Panc1 (cell line): ENCODE measurements around the gene ACSS3. TPM values are rescaled to one million over a fixed set of nuclear protein-coding genes. Genes with fewer than 3 reads are reported as not detected.
"Not testable (repeated sequence)": the region's sequence is repeated elsewhere in the genome, so short reads cannot be mapped to it uniquely, and the experiment has no call there.

Experiments used
- ATAC-seq: fragments of 200-7000 bp; cut with Tn5 transposase; 2 replicates; pipeline ENCODE4 v1.9.1; 2020; ENCODE audit warnings: mild to moderate bottlenecking, moderate library complexity
- BruUV-seq: library from RNA; stranded (reverse); fragments of 400-500 nt; replicated peaks from 2 replicates; lab custom pipeline; 2021; lab: Mats Ljungman, UMichigan
- CTCF ChIA-PET: fragments of 300-600 bp; sonication (Branson Sonifier 250); formaldehyde crosslinking; loops from one replicate; lab custom pipeline; 2022; ENCODE audit warnings: antibody characterized with exemption; lab: Charles Lee
- POLR2A ChIA-PET: fragments of 300-600 bp; sonication (Branson Sonifier 250); formaldehyde crosslinking; loops from one replicate; lab custom pipeline; 2022; ENCODE audit warnings: antibody characterized with exemption; lab: Charles Lee
- DNase-seq: peaks from one replicate; pipeline ENCODE4 v3.0.0-alpha.2; 2010; ENCODE audit warnings: low read depth, low spot score
- H3K27ac ChIP-seq: 2 replicates; pipeline ENCODE4 v1.5.1; 2011; ENCODE audit warnings: mild to moderate bottlenecking, low read length, inconsistent platforms
- H3K27me3 ChIP-seq: fragments of 200-500 bp; sonication (Bioruptor generic); 2 replicates; pipeline ENCODE4 v1.6.0; 2014; ENCODE audit warnings: low read length, inconsistent platforms; ENCODE audit not compliant: control insufficient read depth, insufficient read depth
- H3K36me3 ChIP-seq: fragments of 200-500 bp; sonication (Bioruptor generic); 2 replicates; pipeline ENCODE4 v1.5.1; 2014; ENCODE audit warnings: inconsistent platforms, mild to moderate bottlenecking, low read length, moderate library complexity; ENCODE audit not compliant: control insufficient read depth, insufficient read depth
- H3K4me1 ChIP-seq: 2 replicates; pipeline ENCODE4 v1.5.1; 2011; ENCODE audit warnings: inconsistent platforms, mild to moderate bottlenecking, low read length, moderate library complexity; ENCODE audit not compliant: control insufficient read depth, insufficient read depth
- H3K4me3 ChIP-seq, 2 experiments: 2 replicates each; pipeline ENCODE4 v1.5.1; 2011 to 2012; ENCODE audit warnings: low read depth in 2 of 2, low read length in 2 of 2, mild to moderate bottlenecking in 2 of 2, inconsistent platforms in 1 of 2, moderate library complexity in 1 of 2
- H3K9me3 ChIP-seq: fragments of 200-500 bp; sonication (Bioruptor generic); 2 replicates; pipeline ENCODE4 v1.5.1; 2014; ENCODE audit warnings: low read depth, mild to moderate bottlenecking, inconsistent platforms, low read length, moderate library complexity; ENCODE audit not compliant: control insufficient read depth, insufficient read depth
- CTCF ChIP-seq: fragments of 450-650 bp; IDR thresholded peaks from 2 replicates; pipeline ENCODE4 v1.5.1; 2017; ENCODE audit warnings: mild to moderate bottlenecking
- POLR2AphosphoS5 ChIP-seq: IDR thresholded peaks from 2 replicates; pipeline ENCODE4 v1.6.1; 2012; ENCODE audit warnings: mild to moderate bottlenecking, low read depth, low read length, moderate library complexity
- SIN3A ChIP-seq: IDR thresholded peaks from 2 replicates; pipeline ENCODE4 v1.6.1; 2012; ENCODE audit warnings: low read depth, mild to moderate bottlenecking, low read length, moderate library complexity, borderline replicate concordance; ENCODE audit not compliant: insufficient read depth
- TCF7L2 ChIP-seq: IDR thresholded peaks from 2 replicates; pipeline ENCODE4 v1.6.1; 2011; ENCODE audit warnings: mild to moderate bottlenecking, low read depth, low read length, inconsistent platforms
- in situ Hi-C: cut with HindIII; loops from 2 replicates; pipeline ENCODE4 v1.10.0; 2016; ENCODE audit warnings: low sequenced_read_pairs, low pct_unique_long_range_greater_than_20kb
- intact Hi-C: fragments of 100-400 bp; cut with micrococcal nuclease; formaldehyde crosslinking; loops from one replicate; pipeline ENCODE4 v1.10.0; 2022; ENCODE audit not compliant: unreplicated experiment
- total RNA-seq: library from RNA; stranded (reverse); gene quantifications from one replicate; pipeline ENCODE4 v1.2.1, GENCODE V29; 2021; ENCODE audit not compliant: unreplicated experiment
- TF ChIP-seq, protein P1 (sequence below), 2 experiments: IDR thresholded peaks; 2 replicates each; pipeline ENCODE4 v1.6.1; 2011 to 2012; ENCODE audit warnings: low read depth in 2 of 2, control low read depth in 1 of 2, low read length in 1 of 2, mild to moderate bottlenecking in 1 of 2, moderate library complexity in 1 of 2; ENCODE audit not compliant: insufficient read depth in 1 of 2

Gene ACSS3
- total RNA-seq, 1 experiment from 2014 or later: 0.10 TPM

DNA sequence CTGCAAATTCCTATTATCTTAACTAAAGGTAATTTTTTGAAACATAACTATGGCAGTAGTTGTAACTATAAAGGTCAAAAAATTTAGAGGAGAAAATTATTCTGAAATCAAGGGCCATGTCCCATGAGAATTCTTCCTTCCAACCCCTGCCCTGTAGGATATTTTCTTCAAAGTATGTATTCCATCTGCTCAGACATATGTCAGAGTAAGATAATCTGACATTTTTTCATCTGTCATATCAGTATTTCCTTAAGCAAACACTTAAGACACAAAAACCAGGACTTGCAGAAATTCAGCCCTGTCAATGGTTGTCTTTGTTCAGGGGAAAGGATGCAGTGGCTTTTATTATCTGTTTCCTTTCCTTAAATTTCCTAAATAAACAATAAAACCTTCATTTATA is 36.3 kb downstream of the ACSS3 start:
- Histone ChIP-seq H3K4me3 (no peak overlapping the region), H3K27ac (no peak overlapping the region), H3K9me3 (no peaks in the 10 kb centered on the region), H3K36me3 (no peaks in the 10 kb centered on the region), H3K4me1 (no peaks in the 10 kb centered on the region), H3K27me3 (no peaks in the 10 kb centered on the region)
- TF ChIP-seq POLR2AphosphoS5: no peak
- no peak for TF ChIP-seq CTCF
- no peak for TF ChIP-seq SIN3A
- TF ChIP-seq, protein P1, sequence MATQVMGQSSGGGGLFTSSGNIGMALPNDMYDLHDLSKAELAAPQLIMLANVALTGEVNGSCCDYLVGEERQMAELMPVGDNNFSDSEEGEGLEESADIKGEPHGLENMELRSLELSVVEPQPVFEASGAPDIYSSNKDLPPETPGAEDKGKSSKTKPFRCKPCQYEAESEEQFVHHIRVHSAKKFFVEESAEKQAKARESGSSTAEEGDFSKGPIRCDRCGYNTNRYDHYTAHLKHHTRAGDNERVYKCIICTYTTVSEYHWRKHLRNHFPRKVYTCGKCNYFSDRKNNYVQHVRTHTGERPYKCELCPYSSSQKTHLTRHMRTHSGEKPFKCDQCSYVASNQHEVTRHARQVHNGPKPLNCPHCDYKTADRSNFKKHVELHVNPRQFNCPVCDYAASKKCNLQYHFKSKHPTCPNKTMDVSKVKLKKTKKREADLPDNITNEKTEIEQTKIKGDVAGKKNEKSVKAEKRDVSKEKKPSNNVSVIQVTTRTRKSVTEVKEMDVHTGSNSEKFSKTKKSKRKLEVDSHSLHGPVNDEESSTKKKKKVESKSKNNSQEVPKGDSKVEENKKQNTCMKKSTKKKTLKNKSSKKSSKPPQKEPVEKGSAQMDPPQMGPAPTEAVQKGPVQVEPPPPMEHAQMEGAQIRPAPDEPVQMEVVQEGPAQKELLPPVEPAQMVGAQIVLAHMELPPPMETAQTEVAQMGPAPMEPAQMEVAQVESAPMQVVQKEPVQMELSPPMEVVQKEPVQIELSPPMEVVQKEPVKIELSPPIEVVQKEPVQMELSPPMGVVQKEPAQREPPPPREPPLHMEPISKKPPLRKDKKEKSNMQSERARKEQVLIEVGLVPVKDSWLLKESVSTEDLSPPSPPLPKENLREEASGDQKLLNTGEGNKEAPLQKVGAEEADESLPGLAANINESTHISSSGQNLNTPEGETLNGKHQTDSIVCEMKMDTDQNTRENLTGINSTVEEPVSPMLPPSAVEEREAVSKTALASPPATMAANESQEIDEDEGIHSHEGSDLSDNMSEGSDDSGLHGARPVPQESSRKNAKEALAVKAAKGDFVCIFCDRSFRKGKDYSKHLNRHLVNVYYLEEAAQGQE (IDR thresholded peaks at IDR 0.05; ENCODE audit: insufficient read depth in 1 of 2, low read depth in 2 of 2, low read length in 1 of 2): no peak
- TF ChIP-seq TCF7L2: no peak
- BruUV-seq: no TSS peak
- intact Hi-C loops (no loop called here), in situ Hi-C loops (no loop called here)
- CTCF ChIA-PET: no interaction called here
- POLR2A ChIA-PET: no interaction called here
- DNase-seq (no peak), ATAC-seq (no peak)

- in situ Hi-C loops, BruUV-seq, H3K4me1 ChIP-seq, H3K36me3 ChIP-seq, ATAC-seq, POLR2A ChIA-PET, H3K4me3 ChIP-seq, CTCF ChIA-PET, H3K27ac ChIP-seq, intact Hi-C loops, DNase-seq, H3K9me3 ChIP-seq, H3K27me3 ChIP-seq: not testable (repeated sequence)
These were observed 41.2 kb downstream of the ACSS3 start for GRCh38 chr12:81119069-81119468.

DNA sequence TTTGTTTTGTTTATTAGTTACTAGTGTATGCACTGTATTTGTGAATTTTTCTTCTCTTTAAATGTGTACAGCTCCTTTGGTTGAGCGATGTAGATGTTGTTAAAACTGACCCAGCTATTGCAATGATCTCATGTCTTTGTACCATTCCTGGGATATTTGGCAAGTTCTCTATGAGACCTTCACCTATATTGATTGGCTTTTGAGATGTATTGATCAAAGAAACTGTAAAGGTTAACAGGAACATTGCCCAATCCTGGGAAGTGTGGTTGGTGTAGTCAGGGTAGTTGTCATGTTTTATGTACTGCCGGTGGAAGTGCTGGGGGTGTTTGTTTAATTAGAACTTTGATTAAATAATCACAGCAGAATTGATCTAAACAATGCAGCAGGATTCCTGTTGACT is 43.1 kb downstream of the ACSS3 start:
- TF ChIP-seq TCF7L2: no peak
- TF ChIP-seq, protein P1 (IDR thresholded peaks at IDR 0.05; ENCODE audit: insufficient read depth in 1 of 2, low read depth in 2 of 2, low read length in 1 of 2): no peak
- no peak for TF ChIP-seq POLR2AphosphoS5
- no peak for TF ChIP-seq CTCF
- TF ChIP-seq SIN3A: no peak
- DNase-seq (no peak), ATAC-seq (no peak)
- Histone ChIP-seq H3K9me3 (no peaks in the 10 kb centered on the region), H3K4me1 (no peaks in the 10 kb centered on the region), H3K4me3 (no peak overlapping the region), H3K27ac (no peak overlapping the region), H3K36me3 (no peaks in the 10 kb centered on the region), H3K27me3 (no peaks in the 10 kb centered on the region)
- ChIA-PET POLR2A (no interaction called here), CTCF (no interaction called here)
- in situ Hi-C loops (no loop called here), intact Hi-C loops (loop anchor here (10.0 kb wide), 1 partner anchor 706 kb away; no protein-coding TSS in a partner anchor)
- BruUV-seq: no TSS peak
